GM20000 (cell line): ENCODE results near the gene TPST1.

Experiments
- DNase-seq: peaks from one replicate; pipeline ENCODE4 v3.0.0; 2012; ENCODE audit warnings: low spot score
- TF ChIP-seq, protein P1 (sequence below): IDR thresholded peaks from 2 replicates; pipeline ENCODE4 v1.5.1; 2012; ENCODE audit warnings: mild to moderate bottlenecking, control low read depth; ENCODE audit errors: extremely low read depth, missing control alignments

Gene TPST1

GRCh38 chr7:66189695-66190503, 15.2 kb upstream of the TPST1 start:
- no peak for DNase-seq
- TF ChIP-seq, protein P1, sequence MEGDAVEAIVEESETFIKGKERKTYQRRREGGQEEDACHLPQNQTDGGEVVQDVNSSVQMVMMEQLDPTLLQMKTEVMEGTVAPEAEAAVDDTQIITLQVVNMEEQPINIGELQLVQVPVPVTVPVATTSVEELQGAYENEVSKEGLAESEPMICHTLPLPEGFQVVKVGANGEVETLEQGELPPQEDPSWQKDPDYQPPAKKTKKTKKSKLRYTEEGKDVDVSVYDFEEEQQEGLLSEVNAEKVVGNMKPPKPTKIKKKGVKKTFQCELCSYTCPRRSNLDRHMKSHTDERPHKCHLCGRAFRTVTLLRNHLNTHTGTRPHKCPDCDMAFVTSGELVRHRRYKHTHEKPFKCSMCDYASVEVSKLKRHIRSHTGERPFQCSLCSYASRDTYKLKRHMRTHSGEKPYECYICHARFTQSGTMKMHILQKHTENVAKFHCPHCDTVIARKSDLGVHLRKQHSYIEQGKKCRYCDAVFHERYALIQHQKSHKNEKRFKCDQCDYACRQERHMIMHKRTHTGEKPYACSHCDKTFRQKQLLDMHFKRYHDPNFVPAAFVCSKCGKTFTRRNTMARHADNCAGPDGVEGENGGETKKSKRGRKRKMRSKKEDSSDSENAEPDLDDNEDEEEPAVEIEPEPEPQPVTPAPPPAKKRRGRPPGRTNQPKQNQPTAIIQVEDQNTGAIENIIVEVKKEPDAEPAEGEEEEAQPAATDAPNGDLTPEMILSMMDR = no peak

- DNase-seq = no peak
- TF ChIP-seq, protein P1 = no peak
Observed at GRCh38 chr7:66190504-66190857, 14.7 kb upstream of the TPST1 start.

DNA sequence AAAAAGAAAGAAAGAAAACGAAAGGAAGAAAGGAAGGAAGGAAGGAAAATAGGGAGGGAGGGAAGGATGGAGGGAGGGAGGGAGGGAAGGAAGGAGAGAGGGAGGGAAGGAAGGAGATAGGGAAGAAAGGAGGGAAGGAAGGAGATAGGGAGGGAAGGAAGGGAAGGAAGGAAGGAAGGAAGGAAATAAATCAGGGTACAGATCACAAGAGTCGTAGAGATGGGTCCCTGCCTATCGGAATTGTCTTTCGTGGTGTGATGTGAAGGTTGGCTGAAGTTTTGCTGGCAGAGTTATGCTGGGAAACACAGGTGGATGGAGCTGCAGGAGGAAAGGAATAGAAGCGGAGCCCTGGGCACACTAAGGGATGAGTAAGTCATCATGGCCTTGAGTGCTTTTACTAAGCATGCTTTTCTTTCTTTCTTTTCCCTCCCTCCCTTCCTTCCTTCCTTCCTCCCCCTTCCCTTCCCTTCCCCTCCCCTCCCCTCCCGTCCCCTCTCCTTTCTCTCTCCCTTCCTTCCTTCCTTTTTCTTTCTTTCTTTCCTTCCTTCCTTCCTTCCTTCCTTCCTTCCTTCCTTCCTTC, 11.9 kb upstream of the TPST1 start:
- TF ChIP-seq, protein P1 = no peak
- DNase-seq = no peak

DNA sequence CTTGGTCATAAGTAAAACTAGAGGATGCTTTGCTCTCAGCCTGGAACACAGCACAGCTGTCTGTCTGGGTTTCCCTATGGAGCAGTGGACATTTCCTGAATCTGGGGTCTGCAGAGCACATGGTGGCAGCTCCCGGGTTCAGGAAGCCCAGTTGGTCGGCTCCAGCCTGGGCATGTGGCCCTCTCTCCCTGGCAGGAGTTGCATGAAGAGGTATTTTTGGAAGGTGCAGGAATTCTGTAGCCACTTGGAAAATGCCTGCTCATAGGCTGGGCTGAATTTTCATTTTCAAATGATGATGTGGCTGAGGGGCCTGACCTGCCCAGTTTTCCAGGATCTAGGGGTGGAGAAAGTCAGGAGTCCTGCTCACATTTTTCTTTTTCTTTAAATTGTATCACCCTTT, 6.7 kb upstream of the TPST1 start:
- no peak for DNase-seq
- TF ChIP-seq, protein P1 = no peak

DNA sequence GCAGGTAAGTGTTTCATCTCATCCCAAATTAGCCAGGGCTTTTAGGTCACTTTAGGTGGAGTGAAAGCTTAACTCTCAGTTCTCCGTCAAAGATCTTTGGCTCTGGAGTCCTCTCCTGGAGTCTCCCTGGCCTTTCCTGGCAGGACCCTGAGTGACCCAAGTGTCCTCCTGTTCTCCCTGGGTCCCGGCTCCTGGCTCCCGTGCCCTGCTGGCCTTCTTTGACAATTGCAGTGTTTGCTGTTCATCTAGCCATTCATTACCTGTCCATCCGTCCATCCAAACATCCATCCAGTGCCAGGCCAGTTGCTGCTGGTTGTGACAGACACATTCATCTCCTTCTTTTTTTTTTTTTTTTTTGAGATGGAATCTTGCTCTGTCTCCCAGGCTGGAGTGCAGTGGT, 6.2 kb upstream of the TPST1 start:
- TF ChIP-seq, protein P1 = no peak
- no peak for DNase-seq

DNA sequence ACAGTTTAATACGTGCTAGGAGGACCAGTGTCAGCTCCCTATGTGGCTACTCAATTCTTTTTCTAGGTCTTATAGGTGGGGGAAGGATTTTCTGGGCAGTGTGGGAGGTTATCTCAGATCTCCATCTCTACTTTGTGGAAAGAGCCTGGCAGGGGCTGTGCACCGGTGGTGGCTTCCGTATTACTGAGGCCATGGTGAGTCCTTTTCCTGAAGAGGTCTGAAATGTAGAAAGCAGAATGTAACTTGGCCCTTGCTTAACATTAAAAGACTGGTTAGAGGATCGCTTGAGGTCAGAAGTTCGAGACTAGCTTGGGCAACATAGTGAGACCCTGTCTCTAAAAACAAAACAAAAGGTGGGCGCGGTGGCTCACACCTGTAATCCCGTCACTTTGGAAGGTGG, 2.7 kb upstream of the TPST1 start:
- TF ChIP-seq, protein P1 = no peak
- no peak for DNase-seq

DNA sequence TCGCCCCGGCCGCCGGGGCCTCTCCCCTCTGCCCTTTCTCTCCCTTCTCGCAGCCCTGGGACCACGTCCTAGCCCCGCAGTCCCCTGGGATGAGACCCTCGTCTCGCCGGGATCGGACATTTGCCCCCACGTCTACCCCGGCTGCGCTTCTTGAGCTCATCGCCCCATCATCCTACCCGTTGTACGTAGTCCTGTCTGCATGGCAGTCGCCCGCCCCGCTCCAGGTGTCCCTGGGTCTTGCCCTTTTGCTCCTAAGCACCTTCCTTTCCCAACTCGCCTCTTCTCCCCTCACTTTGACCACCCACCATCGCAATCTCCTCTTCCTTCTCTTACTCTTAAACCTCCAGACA, 582 bp downstream of the TPST1 start:
- peak; percentile 35 for DNase-seq

More for the DNA sequence above, 582 bp downstream of the TPST1 start:
- TF ChIP-seq, protein P1 = no peak
